Measurements from ENCODE around the gene GCN1.

DNA sequence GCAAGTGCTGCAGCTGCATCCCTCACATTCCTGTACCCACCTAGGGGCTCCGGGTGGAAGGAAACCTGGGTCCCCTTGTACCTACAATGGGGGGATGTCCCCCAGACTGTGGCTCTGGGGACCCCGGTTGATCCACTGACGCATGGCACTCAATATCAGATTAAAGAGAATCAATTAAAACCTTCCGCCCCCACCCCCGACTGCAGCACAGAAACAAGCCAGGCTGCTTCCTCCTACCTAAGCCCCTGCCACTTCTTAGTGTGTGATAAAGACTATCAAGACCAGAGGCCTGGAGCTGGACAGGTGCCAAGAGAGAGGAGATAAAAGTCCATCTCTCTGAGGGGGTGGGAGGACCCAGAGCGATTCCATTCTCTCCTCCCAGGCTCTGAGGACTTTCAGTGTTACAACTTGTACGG is 34.6 kb upstream of the GCN1 start:
- no peak for TF ChIP-seq POLR2A (IDR thresholded peaks at IDR 0.05; ENCODE audit: low read depth, low read length)
- TF ChIP-seq POLR2AphosphoS5 (IDR thresholded peaks at IDR 0.05; ENCODE audit: low read depth, low read length) = no peak
